ENCODE data around the gene FAM20A. TPM values are rescaled to one million over a fixed set of nuclear protein-coding genes. Genes with fewer than 3 reads are reported as not detected.

The FAM20A gene
- total RNA-seq, 1 donor from 2014 or later = not detected

- Mint-ChIP-seq H3K36me3 (ENCODE audit: low read depth) (no peaks in the 10 kb centered on the region), H3K4me3 (no peak overlapping the region), H3K27ac (no peak overlapping the region), H3K9me3 (no peaks in the 10 kb centered on the region), H3K27me3 (no peaks in the 10 kb centered on the region), H3K4me1 (peaks cover 5% of the 10 kb centered on the region)
- intact Hi-C loops (cut with micrococcal nuclease) = no loop called here
- DNase-seq = no peak
- no peak for TF ChIP-seq CTCF (IDR thresholded peaks at IDR 0.05)
- POLR2A ChIA-PET = no interaction called here
- ATAC-seq (ENCODE audit: low read depth) = no peak
- CTCF ChIA-PET = no interaction called here
Measured at GRCh38 chr17:68505951-68506350, 95.2 kb downstream of the FAM20A start.

GRCh38 chr17:68501074-68501473 is 100.1 kb downstream of the FAM20A start:
- Mint-ChIP-seq H3K4me3 (no peak overlapping the region), H3K27me3 (no peaks in the 10 kb centered on the region), H3K4me1 (peaks cover 41% of the 10 kb centered on the region), H3K9me3 (no peaks in the 10 kb centered on the region), H3K27ac (peak overlapping the region; percentile 43), H3K36me3 (ENCODE audit: low read depth) (no peaks in the 10 kb centered on the region)
- CTCF ChIA-PET = no interaction called here
- no peak for TF ChIP-seq CTCF (IDR thresholded peaks at IDR 0.05)
- ATAC-seq (ENCODE audit: low read depth) = no peak
- no peak for DNase-seq
- POLR2A ChIA-PET = interaction anchor here (9.8 kb wide), 1 partner anchor 11 kb away, joined by 102 read pairs; the partner anchor contains the start of gene PRKAR1A
- intact Hi-C loops (cut with micrococcal nuclease) = no loop called here

GRCh38 chr17:68499587-68499986 is 101.6 kb downstream of the FAM20A start:
- Mint-ChIP-seq H3K4me3 (no peak overlapping the region), H3K27me3 (no peaks in the 10 kb centered on the region), H3K9me3 (no peaks in the 10 kb centered on the region), H3K4me1 (peaks cover 41% of the 10 kb centered on the region), H3K27ac (peak overlapping the region; percentile 90), H3K36me3 (ENCODE audit: low read depth) (no peaks in the 10 kb centered on the region)
- ChIA-PET POLR2A (interaction anchor here (1.6 to 9.8 kb wide), 3 partner anchors 12 to 42 kb away, joined by 6 to 102 read pairs (median 6); partner anchors contain the start of genes PRKAR1A and WIPI1), CTCF (interaction anchor here (1.3 kb wide), 1 partner anchor 32 kb away, joined by 6 read pairs; no protein-coding TSS in a partner anchor)
- ATAC-seq (ENCODE audit: low read depth) (no peak), DNase-seq (no peak)
- intact Hi-C loops (cut with micrococcal nuclease) = loop anchor here (5.0 kb wide), 1 partner anchor 207 kb away; the partner anchor contains the start of genes ARSG and SLC16A6
- TF ChIP-seq CTCF (IDR thresholded peaks at IDR 0.05) = no peak

- Mint-ChIP-seq H3K4me1 (peaks cover 41% of the 10 kb centered on the region), H3K27ac (peak overlapping the region; percentile 90), H3K27me3 (no peaks in the 10 kb centered on the region), H3K36me3 (ENCODE audit: low read depth) (no peaks in the 10 kb centered on the region), H3K9me3 (no peaks in the 10 kb centered on the region), H3K4me3 (peak overlapping the region; percentile 62)
- TF ChIP-seq CTCF (IDR thresholded peaks at IDR 0.05) = no peak
- CTCF ChIA-PET = interaction anchor here (0.8 to 2.0 kb wide), 6 partner anchors 9 to 66 kb away, joined by 3 to 7 read pairs (median 4); partner anchors contain the start of gene PRKAR1A
- ATAC-seq (ENCODE audit: low read depth) (peak; percentile 41), DNase-seq (no peak)
- POLR2A ChIA-PET = interaction anchor here (0.7 to 9.8 kb wide), 8 partner anchors 9 to 680 kb away, joined by 3 to 102 read pairs (median 4); partner anchors contain the start of genes PRKAR1A and WIPI1
- intact Hi-C loops (cut with micrococcal nuclease) = loop anchor here (1.0 to 5.0 kb wide), 2 partner anchors 13 to 206 kb away; partner anchors contain the start of genes ARSG and SLC16A6
Measured at GRCh38 chr17:68498479-68499326, 102.5 kb downstream of the FAM20A start.

- H3K27ac Mint-ChIP-seq = peak overlapping the region; percentile 90
- H3K4me3 Mint-ChIP-seq = peak overlapping the region; percentile 62
- no peak for DNase-seq
- no peaks in the 10 kb centered on the region for H3K27me3 Mint-ChIP-seq
- ATAC-seq (ENCODE audit: low read depth) = peak; percentile 91
- POLR2A ChIA-PET = interaction anchor here (0.6 to 9.8 kb wide), 8 partner anchors 9 to 685 kb away, joined by 4 to 102 read pairs (median 5); partner anchors contain the start of genes PRKAR1A and WIPI1
- H3K4me1 Mint-ChIP-seq = peaks cover 41% of the 10 kb centered on the region
- H3K9me3 Mint-ChIP-seq = no peaks in the 10 kb centered on the region
- intact Hi-C loops (cut with micrococcal nuclease) = loop anchor here (1.0 to 5.0 kb wide), 2 partner anchors 13 to 206 kb away; partner anchors contain the start of genes ARSG and SLC16A6
- no peaks in the 10 kb centered on the region for H3K36me3 Mint-ChIP-seq (ENCODE audit: low read depth)
- CTCF ChIA-PET = interaction anchor here (0.8 to 2.0 kb wide), 6 partner anchors 9 to 65 kb away, joined by 3 to 7 read pairs (median 4); partner anchors contain the start of gene PRKAR1A
- TF ChIP-seq CTCF (IDR thresholded peaks at IDR 0.05) = no peak
Measured at GRCh38 chr17:68497885-68498319, 103.3 kb downstream of the FAM20A start.

Data from activated B cell treated with CpG ODN at 0.5 μM for 24 hours (primary cell).